HepG2 (cell line): ENCODE results near the gene FGD4. TPM values are rescaled to one million over a fixed set of nuclear protein-coding genes. Genes with fewer than 3 reads are reported as not detected.

Experiments
- ATAC-seq: fragments of 200-7000 bp; cut with Tn5 transposase; 3 replicates; pipeline ENCODE4 v1.9.1; 2020; ENCODE audit warnings: mild to moderate bottlenecking, moderate library complexity
- BruUV-seq: library from RNA; stranded (reverse); fragments of 400-500 nt; replicated peaks from 2 replicates; lab custom pipeline; 2021; lab: Mats Ljungman, UMichigan
- CTCF ChIA-PET: fragments of 300-600 bp; formaldehyde crosslinking; extraction: SDS; loops from one replicate; lab custom pipeline; 2021; ENCODE audit warnings: low total read pairs, inconsistent platforms, low intra/inter-chr PET ratio; lab: Yijun Ruan, JAX
- POLR2A ChIA-PET: fragments of 350-600 bp; sonication (Branson Sonifier 250); formaldehyde crosslinking; loops from one replicate; lab custom pipeline; 2020; ENCODE audit warnings: antibody characterized with exemption, inconsistent platforms; lab: Yijun Ruan, JAX
- DNase-seq: peaks from one replicate; pipeline ENCODE4 v3.0.0-alpha.2; 2015; ENCODE audit warnings: low spot score
- FAIRE-seq: peaks from 3 replicates; lab custom pipeline; 2011; peaks lifted over from hg19 to GRCh38; lab: Jason Lieb, UNC
- H2AFZ ChIP-seq: one replicate; pipeline ENCODE4 v1.6.1; 2011; ENCODE audit warnings: low read length, inconsistent platforms
- H3K27ac ChIP-seq: fragments of 300-600 bp; 3 replicates; pipeline ENCODE4 v1.8.0; 2011; ENCODE audit warnings: mixed run types, mild to moderate bottlenecking, mixed read lengths, low read length, inconsistent platforms; ENCODE audit not compliant: insufficient read depth; ENCODE audit errors: extremely low read length
- H3K27me3 ChIP-seq, 2 experiments: fragments of 200-600 bp in 1 of 2; 2 replicates in 1 of 2; 3 replicates in 1 of 2; pipeline versions ENCODE4 v1.6.0 to v1.8.0; 2011; ENCODE audit warnings: low read length in 2 of 2, mild to moderate bottlenecking in 2 of 2, moderate library complexity in 2 of 2, inconsistent platforms in 1 of 2; ENCODE audit not compliant: insufficient read depth in 2 of 2, control insufficient read depth in 1 of 2
- H3K36me3 ChIP-seq, 2 experiments: fragments of 200-600 bp in 1 of 2; replicated peaks in 1 of 2; 2 replicates in 1 of 2; 3 replicates in 1 of 2; pipeline versions ENCODE4 v1.5.1 to v1.8.0; 2011; ENCODE audit warnings: low read length in 2 of 2, inconsistent platforms in 1 of 2; ENCODE audit not compliant: insufficient read depth in 2 of 2, control insufficient read depth in 1 of 2
- H3K4me1 ChIP-seq: 2 replicates; pipeline ENCODE4 v1.5.1; 2012; ENCODE audit warnings: low read length, inconsistent platforms; ENCODE audit not compliant: insufficient read depth
- H3K4me2 ChIP-seq: 2 replicates; pipeline ENCODE4 v1.6.0; 2011; ENCODE audit warnings: low read depth, low read length, inconsistent platforms
- H3K4me3 ChIP-seq, 3 experiments: fragments of 200-600 bp in 1 of 3; sonication (generic), shearing (Covaris generic) in 1 of 3; replicated peaks in 1 of 3; 2 replicates each; pipeline ENCODE4 v1.5.1; 2011 to 2016; ENCODE audit warnings: low read length in 3 of 3, inconsistent platforms in 2 of 3, low read depth in 2 of 3, mild to moderate bottlenecking in 2 of 3, control low read depth in 1 of 3, mixed read lengths in 1 of 3; ENCODE audit not compliant: insufficient read depth in 1 of 3
- H3K79me2 ChIP-seq: one replicate; pipeline ENCODE4 v1.6.1; 2011; ENCODE audit warnings: low read length, inconsistent platforms; ENCODE audit not compliant: insufficient read depth
- H3K9ac ChIP-seq: 2 replicates; pipeline ENCODE4 v1.6.0; 2011; ENCODE audit warnings: mild to moderate bottlenecking, low read depth, low read length, inconsistent platforms; ENCODE audit not compliant: insufficient read depth
- H3K9me3 ChIP-seq: 2 replicates; pipeline ENCODE4 v1.5.1; 2012; ENCODE audit warnings: mild to moderate bottlenecking, low read length
- H4K20me1 ChIP-seq: 2 replicates; pipeline ENCODE4 v1.6.0; 2011; ENCODE audit warnings: inconsistent platforms, mild to moderate bottlenecking, low read length, moderate library complexity; ENCODE audit not compliant: insufficient read depth
- BORCS8-MEF2B ChIP-seq: sonication (generic); formaldehyde crosslinking; IDR thresholded peaks from 2 replicates; pipeline ENCODE4 v1.8.0; 2022; ENCODE audit warnings: mild to moderate bottlenecking, missing genetic modification reagents
- ELF4 ChIP-seq: sonication (generic); formaldehyde crosslinking; IDR thresholded peaks from 2 replicates; pipeline ENCODE4 v1.5.0; 2020; ENCODE audit warnings: missing genetic modification reagents, mild to moderate bottlenecking, moderate library complexity, borderline replicate concordance
- HMG20A ChIP-seq: IDR thresholded peaks from 2 replicates; pipeline ENCODE4 v1.6.1; 2016; ENCODE audit warnings: borderline replicate concordance
- HNRNPUL1 ChIP-seq: fragments of 200-400 bp; formaldehyde crosslinking; IDR thresholded peaks from 2 replicates; pipeline ENCODE4 v1.6.1; 2017; ENCODE audit warnings: low read depth, mild to moderate bottlenecking, low read length, moderate library complexity
- MAFF ChIP-seq: IDR thresholded peaks from 2 replicates; pipeline ENCODE4 v1.6.1; 2011; ENCODE audit warnings: low read depth, low read length, improper control_type of control experiment
- MAFK ChIP-seq, 2 experiments: IDR thresholded peaks in 1 of 2; conservative IDR thresholded peaks in 1 of 2; 2 replicates each; pipeline ENCODE4 v1.6.1; 2011; ENCODE audit warnings: improper control_type of control experiment in 2 of 2, low read length in 2 of 2
- MYPOP ChIP-seq: sonication (generic); formaldehyde crosslinking; IDR thresholded peaks from 2 replicates; pipeline ENCODE4 v1.8.1; 2023; ENCODE audit warnings: mild to moderate bottlenecking, moderate library complexity, missing genetic modification reagents
- NR0B2 ChIP-seq: sonication (generic); formaldehyde crosslinking; IDR thresholded peaks from 2 replicates; pipeline ENCODE4 v1.4.0; 2020; ENCODE audit warnings: mild to moderate bottlenecking, missing genetic modification reagents
- PTBP1 ChIP-seq: fragments of 200-400 bp; formaldehyde crosslinking; IDR thresholded peaks from 2 replicates; pipeline ENCODE4 v1.6.1; 2018; ENCODE audit warnings: low read length, low read depth; ENCODE audit not compliant: poor library complexity, severe bottlenecking
- TCF7 ChIP-seq: sonication (generic); IDR thresholded peaks from 2 replicates; pipeline ENCODE4 v1.6.1; 2016; ENCODE audit warnings: antibody characterized with exemption, low read depth
- TP53 ChIP-seq: sonication (generic); formaldehyde crosslinking; conservative IDR thresholded peaks from 2 replicates; pipeline ENCODE4 v1.4.0; 2020; ENCODE audit warnings: missing genetic modification reagents
- ZFX ChIP-seq: sonication (generic); formaldehyde crosslinking; IDR thresholded peaks from 2 replicates; pipeline ENCODE4 v1.4.0; 2020; ENCODE audit warnings: mild to moderate bottlenecking, low read depth, missing genetic modification reagents, moderate library complexity
- ZNF30 ChIP-seq: sonication (generic); formaldehyde crosslinking; IDR thresholded peaks from 2 replicates; pipeline ENCODE4 v1.5.0; 2020; ENCODE audit warnings: mild to moderate bottlenecking, missing genetic modification reagents
- ZNF616 ChIP-seq: sonication (generic); formaldehyde crosslinking; IDR thresholded peaks from 2 replicates; pipeline ENCODE4 v1.5.0; 2020; ENCODE audit warnings: low read depth, mild to moderate bottlenecking, missing genetic modification reagents
- ZNF652 ChIP-seq: IDR thresholded peaks from 2 replicates; pipeline ENCODE4 v1.6.1; 2016; ENCODE audit warnings: low read depth, borderline replicate concordance
- ZNF75D ChIP-seq: sonication (generic); formaldehyde crosslinking; IDR thresholded peaks from 2 replicates; pipeline ENCODE4 v1.8.1; 2023; ENCODE audit warnings: missing genetic modification reagents, mild to moderate bottlenecking, borderline replicate concordance
- ZNF773 ChIP-seq: sonication (generic); formaldehyde crosslinking; IDR thresholded peaks from 2 replicates; pipeline ENCODE4 v1.4.0; 2020; ENCODE audit warnings: missing genetic modification reagents, borderline replicate concordance
- WGBS: methylation state at CpG from one replicate; pipeline ENCODE4 v1.1.6; 2017; ENCODE audit warnings: low lambda C conversion rate; 5-methylcytosine and 5-hydroxymethylcytosine counted together
- in situ Hi-C: cut with HindIII; loops from 2 replicates; pipeline ENCODE4 v1.10.0; 2017; ENCODE audit warnings: low pct_unique_long_range_greater_than_20kb; ENCODE audit not compliant: extremely low pct_ligation_motif_present
- intact Hi-C: fragments of 100-400 bp; cut with micrococcal nuclease; formaldehyde crosslinking; loops from one replicate; pipeline ENCODE4 v1.10.0; 2022; ENCODE audit not compliant: unreplicated experiment
- polyA plus RNA-seq, 8 experiments: library from polyadenylated mRNA; depleted of rRNA in 3 of 8; stranded (reverse) in 7 of 8; unstranded in 1 of 8; fragments of >200 nt; fragmentation: Illumina TruSeq in 4 of 8; extraction: Trizol in 4 of 8; gene quantifications; 2 replicates each; pipeline versions ENCODE4 v1.2.1 to v1.2.3, GENCODE V29; 2011 to 2016; ENCODE audit warnings: low read depth in 4 of 8, missing spikeins in 1 of 8, mixed read lengths in 1 of 8; ENCODE audit not compliant: insufficient read depth in 1 of 8
- total RNA-seq, 5 experiments: library from RNA; depleted of rRNA; stranded (reverse); fragments of >200 nt; fragmentation: Illumina TruSeq; extraction: Trizol; gene quantifications; 2 replicates each; pipeline ENCODE4 v1.2.3, GENCODE V29; 2016; ENCODE audit warnings: low read depth in 1 of 5

Gene FGD4
- total and polyA plus RNA-seq, 2 of the 13 experiments (the other 11 are each of a cell fraction or from before 2014, with no cell fraction given) = 4.6 to 6.6 TPM

GRCh38 chr12:32587581-32588495, 188.5 kb downstream of the FGD4 start:
- H3K27ac ChIP-seq = no peak overlapping the region
- CTCF ChIA-PET = no interaction called here
- no TSS peak for BruUV-seq
- no peaks in the 10 kb centered on the region for H3K79me2 ChIP-seq
- POLR2A ChIA-PET = no interaction called here
- no peaks in the 10 kb centered on the region for H3K4me1 ChIP-seq
- no peak overlapping the region for H3K9ac ChIP-seq
- no peak overlapping the region for H2AFZ ChIP-seq
- intact Hi-C loops = no loop called here
- TF ChIP-seq BORCS8-MEF2B (CRISPR knock-in tag) = no peak
- no peak for TF ChIP-seq ZNF30
- TF ChIP-seq MAFK (conservative IDR thresholded peaks at IDR 0.05 in 1 of 2, IDR thresholded peaks at IDR 0.05 in 1 of 2; ENCODE audit: low read length in 2 of 2) = peak; percentile 86 to 91
- peak; percentile 85 for TF ChIP-seq MAFF
- no peak for TF ChIP-seq TCF7
- no peak for TF ChIP-seq HMG20A
- TF ChIP-seq HNRNPUL1 = no peak
- TF ChIP-seq, all 625 proteins: peak for 2
- Histone ChIP-seq H3K9me3 (no peaks in the 10 kb centered on the region), H4K20me1 (no peaks in the 10 kb centered on the region), H3K27me3 (no peaks in the 10 kb centered on the region), H3K36me3 (peaks cover 9 to 17% of the 10 kb centered on the region in 2 experiments; a peak in 1 of 5 replicates), H3K4me2 (no peak overlapping the region), H3K4me3 (no peak overlapping the region)
- no peak for FAIRE-seq
- in situ Hi-C loops = no loop called here
- WGBS = 86% methylated on average over 4 of the region's 4 CpGs
- no peak for DNase-seq
- ATAC-seq = no peak

- H3K79me2 ChIP-seq = no peaks in the 10 kb centered on the region
- no peak for FAIRE-seq
- WGBS = 78% methylated on average over 3 of the region's 3 CpGs
- H3K27ac ChIP-seq = no peak overlapping the region
- intact Hi-C loops = no loop called here
- no peak overlapping the region for H3K9ac ChIP-seq
- ATAC-seq = no peak
- H3K4me1 ChIP-seq = no peaks in the 10 kb centered on the region
- no peaks in the 10 kb centered on the region for H4K20me1 ChIP-seq
- no peak overlapping the region for H3K4me2 ChIP-seq
- no peak for DNase-seq
- no peaks in the 10 kb centered on the region for H3K9me3 ChIP-seq
- in situ Hi-C loops = no loop called here
- no peak overlapping the region for H3K4me3 ChIP-seq
- no peak overlapping the region for H2AFZ ChIP-seq
- peaks cover 5 to 10% of the 10 kb centered on the region in 2 experiments; a peak in 1 of 5 replicates for H3K36me3 ChIP-seq
- ChIA-PET POLR2A (no interaction called here), CTCF (no interaction called here)
- H3K27me3 ChIP-seq = no peaks in the 10 kb centered on the region
- BruUV-seq = no TSS peak
- TF ChIP-seq PTBP1 (no peak), ZFX (CRISPR knock-in tag) (no peak), MYPOP (CRISPR knock-in tag) (no peak), ZNF773 (CRISPR knock-in tag) (no peak), ZNF616 (CRISPR knock-in tag) (no peak), ELF4 (CRISPR knock-in tag) (no peak), TP53 (CRISPR knock-in tag) (no peak), NR0B2 (no peak), ZNF75D (CRISPR knock-in tag) (no peak), ZNF652 (no peak)
Observed at GRCh38 chr12:32588604-32589003, 189.2 kb downstream of the FGD4 start.
